Testis (tissue), 3 donors: ENCODE measurements around the gene MROH2A. TPM values are rescaled to one million over a fixed set of nuclear protein-coding genes. Genes with fewer than 3 reads are reported as not detected.

Experiments used
- DNase-seq: peaks from one replicate; pipeline ENCODE4 v3.0.0-alpha.2; 2019
- H3K27ac ChIP-seq, 2 donors: fragments of 200-600 bp; sonication (generic); one replicate each; pipeline ENCODE4 v1.5.1; 2019
- H3K27me3 ChIP-seq: fragments of 200-600 bp; sonication (generic); one replicate; pipeline ENCODE4 v1.5.1; 2019
- H3K36me3 ChIP-seq: fragments of 200-600 bp; sonication (generic); one replicate; pipeline ENCODE4 v1.5.1; 2017; ENCODE audit warnings: low read depth; ENCODE audit errors: missing control alignments
- H3K4me1 ChIP-seq: fragments of 200-600 bp; sonication (generic); one replicate; pipeline ENCODE4 v1.5.1; 2019
- H3K4me3 ChIP-seq, 2 donors: fragments of 200-600 bp; sonication (generic); one replicate each; pipeline ENCODE4 v1.5.1; 2017 to 2019
- H3K9me3 ChIP-seq: fragments of 200-600 bp; sonication (generic); one replicate; pipeline ENCODE4 v1.5.1; 2017
- CTCF ChIP-seq, 3 experiments: fragments of 450-650 bp in 2 of 3; fragments of 200-600 bp in 1 of 3; sonication (generic) in 1 of 3; IDR thresholded peaks; one replicate each; pipeline ENCODE4 v1.5.1; 2016 to 2019; ENCODE audit warnings: antibody characterized with exemption in 3 of 3, mild to moderate bottlenecking in 2 of 3, moderate library complexity in 1 of 3
- POLR2A ChIP-seq: fragments of 450-650 bp; IDR thresholded peaks from one replicate; pipeline ENCODE4 v1.6.1; 2017; ENCODE audit warnings: antibody characterized with exemption, mild to moderate bottlenecking, moderate library complexity
- WGBS, 2 donors: methylation state at CpG; one replicate each; pipeline ENCODE4 v1.1.5; 2018; 5-methylcytosine and 5-hydroxymethylcytosine counted together
- intact Hi-C: fragments of 100-400 bp; cut with DNase I; formaldehyde crosslinking; loops from one replicate; pipeline ENCODE4 v1.15.1; 2023; ENCODE audit warnings: low total_unique reads
- polyA plus RNA-seq: library from polyadenylated mRNA; stranded (reverse); fragments of 350-450 nt; fragmentation: Illumina TruSeq; extraction: RNeasy Lipid Tissue Mini Kit (QIAGEN cat#74804); gene quantifications from one replicate; pipeline ENCODE4 v1.2.3, GENCODE V29; 2014; ENCODE audit warnings: low read depth, low replicate concordance; ENCODE audit not compliant: insufficient read depth
- total RNA-seq, 2 donors: library from RNA; depleted of rRNA; stranded (reverse); fragments of >200 nt; gene quantifications; one replicate each; pipeline ENCODE4 v1.2.3, GENCODE V29; 2016

Gene MROH2A
- total and polyA plus RNA-seq, 3 donors from 2014 or later = 5.1 to 10.7 (median 5.3) TPM

GRCh38 chr2:233831011-233831721, 53.0 kb downstream of the MROH2A start:
- Histone ChIP-seq H3K27ac (no peak overlapping the region), H3K27me3 (no peaks in the 10 kb centered on the region), H3K4me1 (peaks cover 4% of the 10 kb centered on the region), H3K4me3 (no peak overlapping the region), H3K36me3 (no peaks in the 10 kb centered on the region), H3K9me3 (no peaks in the 10 kb centered on the region)
- DNase-seq = no peak
- WGBS, 2 donors = 51 to 91% methylated on average over 7 to 14 of the region's 14 CpGs
- no peak for TF ChIP-seq POLR2A
- TF ChIP-seq CTCF (IDR thresholded peaks at IDR 0.05) = no peak
- intact Hi-C loops = no loop called here

- H3K27me3 ChIP-seq = no peaks in the 10 kb centered on the region
- H3K36me3 ChIP-seq = no peaks in the 10 kb centered on the region
- H3K9me3 ChIP-seq = no peaks in the 10 kb centered on the region
- no peak for DNase-seq
- H3K4me1 ChIP-seq = peaks cover 4% of the 10 kb centered on the region
- H3K4me3 ChIP-seq = no peak overlapping the region
- intact Hi-C loops = no loop called here
- 96 to 99% methylated on average over 6 of the region's 6 CpGs for WGBS, 2 donors
- no peak overlapping the region for H3K27ac ChIP-seq
- no peak for TF ChIP-seq POLR2A
Observed at GRCh38 chr2:233831861-233832260, 53.7 kb downstream of the MROH2A start.

GRCh38 chr2:233832414-233832813, 54.3 kb downstream of the MROH2A start:
- intact Hi-C loops = no loop called here
- no peak for DNase-seq
- H3K4me3 ChIP-seq = no peak overlapping the region
- H3K9me3 ChIP-seq = no peaks in the 10 kb centered on the region
- no peaks in the 10 kb centered on the region for H3K36me3 ChIP-seq
- no peak overlapping the region for H3K27ac ChIP-seq
- no peak for TF ChIP-seq CTCF (IDR thresholded peaks at IDR 0.05)
- no peak for TF ChIP-seq POLR2A
- peaks cover 4% of the 10 kb centered on the region for H3K4me1 ChIP-seq
- WGBS, 2 donors = 83 to 92% methylated on average over 9 of the region's 9 CpGs
- H3K27me3 ChIP-seq = no peaks in the 10 kb centered on the region

- Histone ChIP-seq H3K27me3 (no peaks in the 10 kb centered on the region), H3K36me3 (no peaks in the 10 kb centered on the region), H3K9me3 (no peaks in the 10 kb centered on the region), H3K4me3 (no peak overlapping the region), H3K27ac (no peak overlapping the region), H3K4me1 (peaks cover 4% of the 10 kb centered on the region)
- intact Hi-C loops = no loop called here
- DNase-seq = peak; percentile 25
- 52% methylated on average over 7 of the region's 7 CpGs for WGBS, 2 donors
- TF ChIP-seq CTCF (IDR thresholded peaks at IDR 0.05) = no peak
- TF ChIP-seq POLR2A = no peak
Observed at GRCh38 chr2:233832869-233833311, 54.8 kb downstream of the MROH2A start.

GRCh38 chr2:233833345-233833744, 55.2 kb downstream of the MROH2A start:
- TF ChIP-seq POLR2A = no peak
- no peak for TF ChIP-seq CTCF (IDR thresholded peaks at IDR 0.05)
- Histone ChIP-seq H3K9me3 (no peaks in the 10 kb centered on the region), H3K27me3 (no peaks in the 10 kb centered on the region), H3K4me1 (peaks cover 4% of the 10 kb centered on the region), H3K36me3 (no peaks in the 10 kb centered on the region), H3K4me3 (no peak overlapping the region), H3K27ac (no peak overlapping the region)
- intact Hi-C loops = no loop called here
- no peak for DNase-seq
- 47 to 63% methylated on average over 9 to 10 of the region's 10 CpGs for WGBS, 2 donors
